Measurements from ENCODE around the gene CACHD1. TPM values are rescaled to one million over a fixed set of nuclear protein-coding genes. Genes with fewer than 3 reads are reported as not detected.

Gene CACHD1
- total RNA-seq, 4 donors from 2014 or later = 6.9 to 14.7 (median 11.6) TPM

DNA sequence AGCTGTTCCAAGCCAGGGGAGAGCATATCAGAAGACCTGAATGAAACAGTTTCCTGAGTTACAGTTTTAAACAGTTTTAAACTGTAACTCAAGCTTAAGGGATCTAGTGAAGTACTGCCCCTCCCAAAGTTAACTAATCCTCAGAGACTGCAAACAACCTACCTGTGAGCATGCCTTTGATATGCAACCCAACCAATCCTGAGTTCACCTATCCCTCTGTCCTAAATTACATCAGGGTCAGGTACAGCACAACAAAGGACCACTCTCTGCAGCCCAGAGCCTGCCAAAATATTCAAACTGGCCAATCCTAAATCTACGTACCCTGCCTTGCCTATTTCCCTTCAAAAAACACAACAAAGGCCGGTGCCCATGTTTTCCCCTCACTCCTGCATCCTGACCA is 242.1 kb downstream of the CACHD1 start:
- Histone ChIP-seq H3K27ac (no peak overlapping the region), H3K4me3 (no peak overlapping the region), H3K36me3 (no peaks in the 10 kb centered on the region), H3K9me3 (no peaks in the 10 kb centered on the region), H3K4me1 (no peaks in the 10 kb centered on the region), H3K27me3 (no peaks in the 10 kb centered on the region)
- no peak for DNase-seq (ENCODE audit: low spot score in 2 of 2)
- WGBS = 74% methylated on average over 2 of the region's 2 CpGs
- TF ChIP-seq POLR2AphosphoS5 (IDR thresholded peaks at IDR 0.05) = no peak
- TF ChIP-seq EP300 (IDR thresholded peaks at IDR 0.05) = no peak
- TF ChIP-seq, protein P1, sequence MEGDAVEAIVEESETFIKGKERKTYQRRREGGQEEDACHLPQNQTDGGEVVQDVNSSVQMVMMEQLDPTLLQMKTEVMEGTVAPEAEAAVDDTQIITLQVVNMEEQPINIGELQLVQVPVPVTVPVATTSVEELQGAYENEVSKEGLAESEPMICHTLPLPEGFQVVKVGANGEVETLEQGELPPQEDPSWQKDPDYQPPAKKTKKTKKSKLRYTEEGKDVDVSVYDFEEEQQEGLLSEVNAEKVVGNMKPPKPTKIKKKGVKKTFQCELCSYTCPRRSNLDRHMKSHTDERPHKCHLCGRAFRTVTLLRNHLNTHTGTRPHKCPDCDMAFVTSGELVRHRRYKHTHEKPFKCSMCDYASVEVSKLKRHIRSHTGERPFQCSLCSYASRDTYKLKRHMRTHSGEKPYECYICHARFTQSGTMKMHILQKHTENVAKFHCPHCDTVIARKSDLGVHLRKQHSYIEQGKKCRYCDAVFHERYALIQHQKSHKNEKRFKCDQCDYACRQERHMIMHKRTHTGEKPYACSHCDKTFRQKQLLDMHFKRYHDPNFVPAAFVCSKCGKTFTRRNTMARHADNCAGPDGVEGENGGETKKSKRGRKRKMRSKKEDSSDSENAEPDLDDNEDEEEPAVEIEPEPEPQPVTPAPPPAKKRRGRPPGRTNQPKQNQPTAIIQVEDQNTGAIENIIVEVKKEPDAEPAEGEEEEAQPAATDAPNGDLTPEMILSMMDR (IDR thresholded peaks at IDR 0.05) = no peak
- TF ChIP-seq POLR2A (IDR thresholded peaks at IDR 0.05) = no peak

DNA sequence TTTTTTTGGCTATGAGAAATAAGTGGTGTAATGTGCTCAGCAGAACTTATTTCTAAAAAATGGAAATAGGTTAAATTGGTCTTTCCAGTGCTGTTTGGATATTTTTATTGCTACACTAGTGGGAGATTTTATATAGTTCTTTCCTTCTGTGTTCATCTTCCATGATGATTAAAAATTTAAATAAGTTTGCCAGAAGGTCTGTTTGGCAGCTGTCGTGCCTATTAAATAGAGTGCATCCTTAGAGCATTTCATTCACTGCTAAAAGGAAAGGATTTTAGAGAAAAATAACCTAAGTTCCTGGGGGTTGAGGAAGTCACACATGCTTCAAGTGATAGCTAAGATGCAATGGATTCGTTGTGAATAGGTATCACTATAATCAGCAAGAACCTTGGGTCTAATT is 245.3 kb downstream of the CACHD1 start:
- Histone ChIP-seq H3K4me1 (no peaks in the 10 kb centered on the region), H3K27ac (no peak overlapping the region), H3K36me3 (no peaks in the 10 kb centered on the region), H3K27me3 (no peaks in the 10 kb centered on the region), H3K4me3 (no peak overlapping the region), H3K9me3 (peaks cover 5% of the 10 kb centered on the region)
- 60% methylated on average over 2 of the region's 2 CpGs for WGBS
- TF ChIP-seq POLR2AphosphoS5 (IDR thresholded peaks at IDR 0.05) (no peak), POLR2A (IDR thresholded peaks at IDR 0.05) (no peak), EP300 (IDR thresholded peaks at IDR 0.05) (no peak)
- TF ChIP-seq, protein P1 (IDR thresholded peaks at IDR 0.05) = no peak
- DNase-seq (ENCODE audit: low spot score in 2 of 2) = no peak

DNA sequence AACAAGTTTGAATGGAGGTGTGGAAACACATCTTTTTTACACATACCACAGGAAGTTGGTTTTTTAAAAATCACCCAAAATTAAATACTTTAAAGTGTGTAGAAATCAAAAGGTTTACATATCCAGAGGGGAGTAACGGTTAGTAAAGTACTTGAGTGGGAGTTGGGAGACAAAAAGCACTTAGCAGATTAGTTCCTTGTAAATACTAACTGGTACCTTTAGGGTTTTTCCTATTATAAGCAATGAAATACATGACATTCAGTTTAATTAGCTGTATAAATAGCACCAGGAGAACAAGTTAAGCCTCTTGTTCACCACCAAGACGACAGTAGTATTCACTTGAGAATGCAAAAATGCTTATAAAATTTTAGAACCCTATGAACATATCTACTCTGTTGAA is 251.2 kb downstream of the CACHD1 start:
- TF ChIP-seq, protein P1 (IDR thresholded peaks at IDR 0.05) = no peak
- TF ChIP-seq POLR2AphosphoS5 (IDR thresholded peaks at IDR 0.05) = no peak
- no peak for TF ChIP-seq EP300 (IDR thresholded peaks at IDR 0.05)
- no peak for TF ChIP-seq POLR2A (IDR thresholded peaks at IDR 0.05)
- no peak for DNase-seq (ENCODE audit: low spot score in 2 of 2)
- Histone ChIP-seq H3K9me3 (peaks cover 5% of the 10 kb centered on the region), H3K4me3 (no peak overlapping the region), H3K27ac (no peak overlapping the region), H3K27me3 (no peaks in the 10 kb centered on the region), H3K4me1 (no peaks in the 10 kb centered on the region), H3K36me3 (no peaks in the 10 kb centered on the region)
- WGBS = 59% methylated on average over 2 of the region's 2 CpGs

DNA sequence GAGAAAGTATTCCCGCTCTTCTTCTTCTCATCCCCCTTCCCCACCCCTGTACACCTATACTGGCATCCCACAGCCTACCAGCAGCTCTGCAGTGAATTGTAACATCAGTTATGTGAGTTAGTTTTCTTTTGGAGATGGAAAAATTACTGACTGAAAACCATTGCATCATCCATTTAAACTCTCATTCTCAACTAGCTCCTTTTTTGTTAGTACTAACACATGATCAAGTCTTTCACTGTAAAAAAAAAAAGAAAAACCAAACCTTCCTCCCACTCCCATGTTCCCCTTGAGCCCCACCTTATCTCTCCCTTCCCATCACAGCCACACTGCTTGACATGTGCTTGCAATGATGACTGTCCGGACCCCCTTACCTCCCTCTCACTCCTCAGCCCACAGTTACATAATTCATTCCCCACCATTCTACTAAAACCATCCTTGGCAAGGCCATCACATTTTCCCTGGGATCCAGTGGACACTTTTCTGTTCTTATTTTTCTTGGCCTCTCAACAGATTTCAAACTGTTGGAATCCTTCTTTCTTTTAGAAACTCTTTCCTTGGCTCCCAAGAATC is 251.7 kb downstream of the CACHD1 start:
- Histone ChIP-seq H3K36me3 (no peaks in the 10 kb centered on the region), H3K4me3 (no peak overlapping the region), H3K9me3 (peaks cover 5% of the 10 kb centered on the region), H3K27ac (no peak overlapping the region), H3K27me3 (no peaks in the 10 kb centered on the region), H3K4me1 (no peaks in the 10 kb centered on the region)
- no peak for TF ChIP-seq POLR2AphosphoS5 (IDR thresholded peaks at IDR 0.05)
- no peak for TF ChIP-seq EP300 (IDR thresholded peaks at IDR 0.05)
- no peak for TF ChIP-seq POLR2A (IDR thresholded peaks at IDR 0.05)
- DNase-seq (ENCODE audit: low spot score in 2 of 2) = no peak
- WGBS = 85% methylated on average over 2 of the region's 2 CpGs

DNA sequence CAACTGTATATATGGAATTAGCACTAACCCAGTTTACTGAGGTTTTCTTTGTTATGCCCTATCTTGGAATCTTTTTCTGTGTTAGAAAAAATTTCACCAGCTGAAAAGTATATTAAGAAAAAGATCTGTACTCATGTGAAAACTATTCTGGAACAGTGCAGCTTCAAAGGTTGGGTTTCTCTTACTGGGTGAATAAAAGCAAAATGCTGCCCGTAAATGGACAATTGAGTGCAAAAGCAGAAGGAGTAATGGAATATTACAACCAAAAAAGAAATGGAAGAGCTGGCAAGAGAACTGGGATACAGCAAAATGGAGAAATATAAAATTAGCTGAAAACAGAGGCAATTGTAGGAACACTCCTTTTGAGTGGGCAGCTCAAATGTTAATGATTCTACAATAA is 257.9 kb downstream of the CACHD1 start:
- TF ChIP-seq EP300 (IDR thresholded peaks at IDR 0.05) (no peak), POLR2A (IDR thresholded peaks at IDR 0.05) (no peak), POLR2AphosphoS5 (IDR thresholded peaks at IDR 0.05) (no peak)
- TF ChIP-seq, protein P1 (IDR thresholded peaks at IDR 0.05) = no peak

More for the DNA sequence above, 257.9 kb downstream of the CACHD1 start:
- Histone ChIP-seq H3K9me3 (no peaks in the 10 kb centered on the region), H3K4me1 (no peaks in the 10 kb centered on the region), H3K27ac (no peak overlapping the region), H3K36me3 (no peaks in the 10 kb centered on the region), H3K27me3 (no peaks in the 10 kb centered on the region), H3K4me3 (no peak overlapping the region)
- 95% methylated on average over 1 of the region's 1 CpG for WGBS
- DNase-seq (ENCODE audit: low spot score in 2 of 2) = no peak
